GM18517 (cell line): ENCODE data around the gene GID8.
"Not testable (repeated sequence)": the region's sequence is repeated elsewhere in the genome, so short reads cannot be mapped to it uniquely, and the experiment has no call there.

ENCODE experiments used
- ATAC-seq: cut with Tn5 transposase; IDR thresholded peaks from one replicate; pipeline ENCODE4 v1.9.1; 2021; ENCODE audit warnings: mild to moderate bottlenecking, moderate library complexity; ENCODE audit not compliant: unreplicated experiment

GID8 gene

GRCh38 chr20:62921119-62921687, 16.7 kb upstream of the GID8 start:
- ATAC-seq, result no peak

GRCh38 chr20:62922451-62922921, 15.5 kb upstream of the GID8 start:
- no peak for ATAC-seq

- ATAC-seq, result not testable (repeated sequence)
Measured at GRCh38 chr20:62923059-62923668, 14.8 kb upstream of the GID8 start.

- ATAC-seq, result no peak
Measured at GRCh38 chr20:62923669-62924441, 14.1 kb upstream of the GID8 start.

- no peak for ATAC-seq
Measured at GRCh38 chr20:62924442-62925075, 13.4 kb upstream of the GID8 start.

GRCh38 chr20:62925076-62925419, 12.9 kb upstream of the GID8 start:
- ATAC-seq, result no peak

GRCh38 chr20:62925420-62926228, 12.3 kb upstream of the GID8 start:
- peak; percentile 15 for ATAC-seq

- peak; percentile 62 for ATAC-seq
Measured at GRCh38 chr20:62926229-62927127, 11.5 kb upstream of the GID8 start, which contains the start of gene DIDO1. Gene DIDO1, minus strand, starts transcription at chr20:62926505.

- ATAC-seq, result no peak
Measured at GRCh38 chr20:62927128-62927705, 10.7 kb upstream of the GID8 start.

- ATAC-seq, result no peak
Measured at GRCh38 chr20:62928246-62928939, 9.6 kb upstream of the GID8 start.

- no peak for ATAC-seq
Measured at GRCh38 chr20:62929051-62929538, 8.9 kb upstream of the GID8 start.

GRCh38 chr20:62931464-62931863, 6.5 kb upstream of the GID8 start:
- no peak for ATAC-seq

GRCh38 chr20:62933966-62934365, 4.0 kb upstream of the GID8 start:
- ATAC-seq, result no peak

- ATAC-seq, result no peak
Measured at GRCh38 chr20:62935204-62935967, 2.6 kb upstream of the GID8 start.

GRCh38 chr20:62935968-62936585, 1.9 kb upstream of the GID8 start:
- ATAC-seq, result no peak

GRCh38 chr20:62937268-62938104, 461 bp upstream of the GID8 start:
- peak; percentile 80 for ATAC-seq

- ATAC-seq, result no peak
Measured at GRCh38 chr20:62940875-62941274, 2.9 kb downstream of the GID8 start.
